OCI-LY7 (cell line): ENCODE data around the gene TNS1.

Experiments used
- CTCF ChIP-seq: fragments of 200-600 bp; sonication (generic); conservative IDR thresholded peaks from 2 replicates; pipeline ENCODE4 v1.5.1; 2014; ENCODE audit warnings: mild to moderate bottlenecking, antibody characterized with exemption, low read length, moderate library complexity, mixed read lengths
- EZH2phosphoT487 ChIP-seq: fragments of 200-600 bp; sonication (generic); IDR thresholded peaks from 2 replicates; pipeline ENCODE4 v1.6.1; 2018; ENCODE audit warnings: low read depth, borderline replicate concordance, mild to moderate bottlenecking, mixed run types, antibody characterized with exemption, low read length, moderate library complexity, mixed read lengths

GRCh38 chr2:217916504-217917254, 86.1 kb downstream of the TNS1 start:
- TF ChIP-seq CTCF (no peak), EZH2phosphoT487 (no peak)
